IMR-90 (cell line): ENCODE measurements around the gene EEF1E1. TPM values are rescaled to one million over a fixed set of nuclear protein-coding genes. Genes with fewer than 3 reads are reported as not detected.

ENCODE experiments used
- ATAC-seq: fragments of 200-7000 bp; cut with Tn5 transposase; 2 replicates; pipeline ENCODE4 v1.9.1; 2020; ENCODE audit warnings: low read depth, mild to moderate bottlenecking, moderate library complexity
- BruUV-seq: library from RNA; stranded (reverse); fragments of 400-500 nt; replicated peaks from 2 replicates; lab custom pipeline; 2021; lab: Mats Ljungman, UMichigan
- CTCF ChIA-PET: fragments of 300-600 bp; formaldehyde crosslinking; extraction: SDS; loops from one replicate; lab custom pipeline; 2021; ENCODE audit warnings: antibody characterized with exemption; lab: Yijun Ruan, JAX
- POLR2A ChIA-PET: fragments of 300-600 bp; sonication (Branson Sonifier 250); formaldehyde crosslinking; loops from one replicate; lab custom pipeline; 2022; ENCODE audit warnings: antibody characterized with exemption; ENCODE audit not compliant: unreplicated experiment; lab: Charles Lee
- DNase-seq: peaks from one replicate; pipeline ENCODE4 v3.0.0; 2013
- H2AFZ ChIP-seq: replicated peaks from 2 replicates; pipeline ENCODE3; 2013; ENCODE audit warnings: low read length, mild to moderate bottlenecking; ENCODE audit not compliant: poor library complexity
- H2AK5ac ChIP-seq: 2 replicates; pipeline ENCODE4 v1.6.1; 2013; ENCODE audit warnings: low read depth, low read length, inconsistent platforms
- H2AK9ac ChIP-seq: replicated peaks from 2 replicates; pipeline ENCODE3; 2013; ENCODE audit warnings: mild to moderate bottlenecking, low read depth, low read length, moderate library complexity; ENCODE audit not compliant: poor library complexity
- H2BK120ac ChIP-seq: 2 replicates; pipeline ENCODE4 v1.6.1; 2013; ENCODE audit warnings: low read depth, low read length, inconsistent platforms
- H2BK15ac ChIP-seq: 3 replicates; pipeline ENCODE4 v1.6.1; 2013; ENCODE audit warnings: low read depth, low read length, inconsistent platforms
- H2BK20ac ChIP-seq: 2 replicates; pipeline ENCODE4 v1.6.1; 2013; ENCODE audit warnings: low read depth, mild to moderate bottlenecking, inconsistent platforms, low read length, moderate library complexity
- H2BK5ac ChIP-seq: 2 replicates; pipeline ENCODE4 v1.6.1; 2013; ENCODE audit warnings: mild to moderate bottlenecking, low read depth, low read length, inconsistent platforms; ENCODE audit not compliant: poor library complexity, severe bottlenecking
- H3K14ac ChIP-seq: replicated peaks from 2 replicates; pipeline ENCODE4 v1.6.1; 2013; ENCODE audit warnings: low read depth, low read length, inconsistent platforms
- H3K18ac ChIP-seq: 2 replicates; pipeline ENCODE4 v1.6.1; 2013; ENCODE audit warnings: low read depth, low read length, control low read depth
- H3K23ac ChIP-seq: 2 replicates; pipeline ENCODE4 v1.6.1; 2013; ENCODE audit warnings: low read depth, low read length, inconsistent platforms
- H3K27ac ChIP-seq: 2 replicates; pipeline ENCODE4 v1.5.1; 2013; ENCODE audit warnings: mild to moderate bottlenecking, control low read depth, low read length; ENCODE audit not compliant: insufficient read depth
- H3K27me3 ChIP-seq: 2 replicates; pipeline ENCODE4 v1.6.1; 2013; ENCODE audit warnings: low read length; ENCODE audit not compliant: control insufficient read depth, insufficient read depth
- H3K36me3 ChIP-seq: 2 replicates; pipeline ENCODE4 v1.6.1; 2013; ENCODE audit warnings: low read length, mixed read lengths; ENCODE audit not compliant: control insufficient read depth, insufficient read depth
- H3K4ac ChIP-seq: 2 replicates; pipeline ENCODE4 v1.6.1; 2013; ENCODE audit warnings: low read depth, low read length, inconsistent platforms
- H3K4me1 ChIP-seq: 2 replicates; pipeline ENCODE4 v1.6.1; 2013; ENCODE audit warnings: low read length, mixed read lengths; ENCODE audit not compliant: control insufficient read depth, insufficient read depth
- H3K4me2 ChIP-seq: 2 replicates; pipeline ENCODE4 v1.6.1; 2013; ENCODE audit warnings: low read depth, mild to moderate bottlenecking, control low read depth, low read length, moderate library complexity
- H3K4me3 ChIP-seq: 2 replicates; pipeline ENCODE4 v1.5.1; 2013; ENCODE audit warnings: low read depth, mild to moderate bottlenecking, control low read depth, low read length, moderate library complexity; ENCODE audit not compliant: insufficient read depth
- H3K56ac ChIP-seq: 2 replicates; pipeline ENCODE4 v1.6.1; 2013; ENCODE audit warnings: low read length, inconsistent platforms; ENCODE audit not compliant: insufficient read depth; ENCODE audit errors: extremely low read depth
- H3K79me1 ChIP-seq, 2 experiments: 2 replicates each; pipeline ENCODE4 v1.6.1; 2013; ENCODE audit warnings: low read length in 2 of 2, inconsistent platforms in 1 of 2, low read depth in 1 of 2
- H3K9ac ChIP-seq: 2 replicates; pipeline ENCODE4 v1.6.1; 2013; ENCODE audit warnings: low read depth, low read length, control low read depth
- H3K9me1 ChIP-seq: 2 replicates; pipeline ENCODE4 v1.6.1; 2013; ENCODE audit warnings: low read length, inconsistent platforms; ENCODE audit not compliant: insufficient read depth
- H3K9me3 ChIP-seq: 2 replicates; pipeline ENCODE4 v1.6.1; 2013; ENCODE audit warnings: low read length; ENCODE audit not compliant: control insufficient read depth, insufficient read depth
- H4K20me1 ChIP-seq: 2 replicates; pipeline ENCODE4 v1.6.1; 2013; ENCODE audit warnings: low read length, inconsistent platforms; ENCODE audit not compliant: insufficient read depth
- H4K5ac ChIP-seq: 2 replicates; pipeline ENCODE4 v1.6.1; 2013; ENCODE audit warnings: mild to moderate bottlenecking, low read depth, low read length, control low read depth
- H4K8ac ChIP-seq, 2 experiments: 2 replicates each; pipeline ENCODE4 v1.6.1; 2013; ENCODE audit warnings: low read depth in 2 of 2, low read length in 2 of 2, control low read depth in 1 of 2, inconsistent platforms in 1 of 2
- H4K91ac ChIP-seq: 2 replicates; pipeline ENCODE4 v1.6.1; 2013; ENCODE audit warnings: low read depth, low read length, inconsistent platforms; ENCODE audit not compliant: insufficient read depth
- CEBPB ChIP-seq: IDR thresholded peaks from 2 replicates; pipeline ENCODE4 v1.6.1; 2012; ENCODE audit warnings: low read depth, low read length, improper control_type of control experiment
- CHD1 ChIP-seq: IDR thresholded peaks from 2 replicates; pipeline ENCODE4 v1.6.1; 2012; ENCODE audit warnings: low read depth, low read length, improper control_type of control experiment
- CTCF ChIP-seq: conservative IDR thresholded peaks from 2 replicates; pipeline ENCODE4 v1.5.1; 2012; ENCODE audit warnings: mild to moderate bottlenecking, low read depth, low read length, improper control_type of control experiment
- FOS ChIP-seq: fragments of 150-350 bp; IDR thresholded peaks from 2 replicates; pipeline ENCODE4 v1.6.1; 2016; ENCODE audit warnings: low read depth, low read length
- MAFK ChIP-seq: IDR thresholded peaks from 2 replicates; pipeline ENCODE4 v1.6.1; 2012; ENCODE audit warnings: low read depth, low read length, improper control_type of control experiment
- MXI1 ChIP-seq: IDR thresholded peaks from 2 replicates; pipeline ENCODE4 v1.6.1; 2012; ENCODE audit warnings: low read depth, mild to moderate bottlenecking, low read length, moderate library complexity, borderline replicate concordance
- NFE2L2 ChIP-seq: fragments of 150-350 bp; IDR thresholded peaks from 2 replicates; pipeline ENCODE4 v1.6.1; 2016; ENCODE audit warnings: low read depth, mild to moderate bottlenecking, low read length
- POLR2A ChIP-seq: IDR thresholded peaks from 2 replicates; pipeline ENCODE4 v1.6.1; 2012; ENCODE audit warnings: mild to moderate bottlenecking, low read depth, low read length
- RCOR1 ChIP-seq: IDR thresholded peaks from 2 replicates; pipeline ENCODE4 v1.6.1; 2012; ENCODE audit warnings: mild to moderate bottlenecking, low read length, improper control_type of control experiment; ENCODE audit not compliant: insufficient replicate concordance
- SMC3 ChIP-seq: fragments of 150-350 bp; IDR thresholded peaks from 2 replicates; pipeline ENCODE4 v1.6.1; 2016; ENCODE audit warnings: low read depth, mild to moderate bottlenecking, antibody characterized with exemption, low read length, moderate library complexity
- USF2 ChIP-seq: fragments of 150-350 bp; IDR thresholded peaks from 2 replicates; pipeline ENCODE4 v1.6.1; 2017; ENCODE audit warnings: mild to moderate bottlenecking, antibody characterized with exemption, low read length, low read depth
- WGBS, 2 experiments: methylation state at CpG; one replicate each; pipeline versions ENCODE4 v1.1.5 to v1.1.7; 2013; ENCODE audit warnings: missing lambda C conversion rate in 2 of 2; ENCODE audit not compliant: insufficient read length in 1 of 2; ENCODE audit errors: extremely low coverage in 2 of 2; 5-methylcytosine and 5-hydroxymethylcytosine counted together
- dilution Hi-C: fragments of 300-500 bp; cut with HindIII; formaldehyde crosslinking; loops from one replicate; pipeline ENCODE4 v1.14.3; 2018; ENCODE audit warnings: low sequenced_read_pairs; ENCODE audit not compliant: unreplicated experiment
- in situ Hi-C: fragments of 300-500 bp; cut with MboI; formaldehyde crosslinking; loops from 3 replicates; pipeline ENCODE4 v1.14.3; 2019; ENCODE audit warnings: low sequenced_read_pairs, inconsistent platforms, mixed read lengths
- intact Hi-C: fragments of 100-400 bp; cut with micrococcal nuclease; formaldehyde crosslinking; loops from 2 replicates; pipeline ENCODE4 v1.10.0; 2022
- polyA plus RNA-seq, 3 experiments: library from polyadenylated mRNA; depleted of rRNA; stranded (reverse); fragments of >200 nt; gene quantifications; 2 replicates each; pipeline ENCODE4 v1.2.3, GENCODE V29; 2012; ENCODE audit warnings: low replicate concordance in 1 of 3
- total RNA-seq: library from RNA; depleted of rRNA; stranded (reverse); fragments of >200 nt; gene quantifications from 2 replicates; pipeline ENCODE4 v1.2.3, GENCODE V29; 2012

Gene EEF1E1
- total and polyA plus RNA-seq, 2 of the 4 experiments (the other 2 are of a cell fraction) = 65.8 to 68.6 TPM

- DNase-seq (peak; percentile 25), ATAC-seq (peak; percentile 46)
- H3K56ac ChIP-seq = no peak overlapping the region
- peaks cover 9 to 11% of the 10 kb centered on the region in 2 experiments; a peak in 3 of 4 replicates for H3K79me1 ChIP-seq
- in situ Hi-C loops (loop anchor here (25.0 kb wide), 1 partner anchor 787 kb away; no protein-coding TSS in a partner anchor), dilution Hi-C loops (no loop called here), intact Hi-C loops (no loop called here)
- H3K36me3 ChIP-seq = no peaks in the 10 kb centered on the region
- H2BK120ac ChIP-seq = no peak overlapping the region
- no TSS peak for BruUV-seq
- H4K91ac ChIP-seq = no peak overlapping the region
- no peak overlapping the region for H3K23ac ChIP-seq
- no peak overlapping the region for H2AFZ ChIP-seq
- no peaks in the 10 kb centered on the region for H3K4me1 ChIP-seq
- no peaks in the 10 kb centered on the region for H4K20me1 ChIP-seq
- H4K5ac ChIP-seq = no peak overlapping the region
- H3K4ac ChIP-seq = no peak overlapping the region
- no peaks in the 10 kb centered on the region for H3K27me3 ChIP-seq
- no peak overlapping the region for H3K14ac ChIP-seq
- H2BK15ac ChIP-seq = no peak overlapping the region
- no peak overlapping the region for H2BK5ac ChIP-seq
- no peak overlapping the region for H3K9ac ChIP-seq
- no peak overlapping the region for H2AK9ac ChIP-seq
- ChIA-PET CTCF (no interaction called here), POLR2A (no interaction called here)
- no peaks in the 10 kb centered on the region for H3K9me1 ChIP-seq
- WGBS, 2 experiments = no CpG with 5 or more reads among the region's 4 CpGs
- no peak overlapping the region for H3K18ac ChIP-seq
- no peak overlapping the region for H2BK20ac ChIP-seq
- H3K4me3 ChIP-seq = no peak overlapping the region
- H4K8ac ChIP-seq = no peak overlapping the region
- no peak overlapping the region for H2AK5ac ChIP-seq
- TF ChIP-seq USF2 (no peak), SMC3 (no peak), POLR2A (no peak), CHD1 (no peak), MAFK (no peak), FOS (no peak), CTCF (no peak), NFE2L2 (no peak), RCOR1 (no peak), CEBPB (no peak), MXI1 (no peak)
- H3K4me2 ChIP-seq = no peak overlapping the region
- no peaks in the 10 kb centered on the region for H3K9me3 ChIP-seq
- no peak overlapping the region for H3K27ac ChIP-seq
These were observed 28.1 kb downstream of the EEF1E1 start for GRCh38 chr6:8074213-8074612.
